ENCODE data around the gene TRIM7. TPM values are rescaled to one million over a fixed set of nuclear protein-coding genes. Genes with fewer than 3 reads are reported as not detected.
A peak's percentile ranks its signal among the peaks of the same experiment; 100 is the strongest.

TRIM7 gene
- total RNA-seq, 2 donors from 2014 or later = not detected

- Histone ChIP-seq H3K4me1 (ENCODE audit: control insufficient read depth, insufficient read depth, low read length) (no peaks in the 10 kb centered on the region), H3K27ac (ENCODE audit: low read depth, low read length) (no peak overlapping the region), H3K9me3 (ENCODE audit: control insufficient read depth, low read length) (no peaks in the 10 kb centered on the region), H3K4me3 (ENCODE audit: low read length) (peak overlapping the region; percentile 100), H3K9ac (ENCODE audit: extremely low read depth, low read length, poor library complexity, severe bottlenecking) (peak overlapping the region; percentile 51), H3K36me3 (ENCODE audit: control insufficient read depth, insufficient read depth, low read length) (no peaks in the 10 kb centered on the region), H3K27me3 (ENCODE audit: control insufficient read depth, insufficient read depth, low read length, poor library complexity, severe bottlenecking) (peaks cover 20% of the 10 kb centered on the region)
- 65 to 75% methylated on average over 6 to 12 of the region's 12 CpGs for WGBS, 2 experiments (ENCODE audit: insufficient coverage in 1 of 2, insufficient read length in 1 of 2)
- Mint-ChIP-seq H3K4me1 (no peaks in the 10 kb centered on the region), H3K9me3 (no peaks in the 10 kb centered on the region), H3K27me3 (ENCODE audit: insufficient read depth) (peaks cover 66% of the 10 kb centered on the region), H3K36me3 (ENCODE audit: low read depth) (no peaks in the 10 kb centered on the region), H3K27ac (peak overlapping the region; percentile 58), H3K4me3 (peak overlapping the region; percentile 90)
- TF ChIP-seq CTCF (conservative IDR thresholded peaks at IDR 0.05) = no peak
- DNase-seq = no peak
These were observed 12.5 kb downstream of the TRIM7 start for GRCh38 chr5:181192337-181193046.

DNA sequence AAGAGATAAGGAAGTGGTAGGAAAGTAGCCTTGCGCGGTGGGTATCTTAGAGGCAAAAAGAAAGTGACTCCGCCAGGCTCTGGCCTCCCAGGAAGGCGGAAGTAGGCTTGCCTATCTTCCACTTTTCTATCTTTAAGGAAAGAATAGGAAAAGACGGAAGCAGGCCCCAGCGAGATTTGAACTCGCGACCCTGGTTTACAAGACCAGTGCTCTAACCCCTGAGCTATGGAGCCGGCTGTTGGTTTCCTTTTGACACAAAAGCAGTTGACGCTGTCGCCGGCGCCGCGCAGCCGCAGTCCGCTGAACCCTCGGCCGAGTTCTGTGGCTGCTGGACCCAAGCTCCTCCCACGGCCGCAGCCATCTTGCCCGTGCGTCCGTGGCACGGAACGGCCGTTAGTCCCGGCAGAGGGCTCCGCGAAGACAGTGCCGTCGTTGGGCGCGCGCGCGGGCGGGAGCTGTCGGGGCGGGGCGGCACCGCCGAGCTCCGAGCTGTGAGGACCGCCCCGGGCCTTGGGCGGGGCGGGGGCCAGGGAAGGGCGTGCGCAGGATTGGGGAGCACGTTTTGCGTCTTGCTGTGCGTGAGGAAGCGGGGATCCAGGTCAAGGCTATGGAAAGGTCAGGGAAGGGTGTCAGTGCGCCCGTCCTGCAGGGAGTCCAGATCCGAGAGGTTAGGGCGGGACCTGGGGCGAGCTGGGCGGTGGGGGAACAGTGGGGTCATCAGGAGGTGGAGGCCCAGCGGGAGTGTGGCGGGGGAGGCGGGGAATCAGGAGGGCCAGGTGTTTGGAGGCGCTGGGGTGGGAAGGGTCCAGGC lies 13.3 kb downstream of the TRIM7 start:
- Histone ChIP-seq H3K9ac (ENCODE audit: extremely low read depth, low read length, poor library complexity, severe bottlenecking) (peak overlapping the region; percentile 51), H3K27ac (ENCODE audit: low read depth, low read length) (no peak overlapping the region), H3K27me3 (ENCODE audit: control insufficient read depth, insufficient read depth, low read length, poor library complexity, severe bottlenecking) (peaks cover 20% of the 10 kb centered on the region), H3K9me3 (ENCODE audit: control insufficient read depth, low read length) (no peaks in the 10 kb centered on the region), H3K4me3 (ENCODE audit: low read length) (peak overlapping the region; percentile 100), H3K36me3 (ENCODE audit: control insufficient read depth, insufficient read depth, low read length) (no peaks in the 10 kb centered on the region), H3K4me1 (ENCODE audit: control insufficient read depth, insufficient read depth, low read length) (no peaks in the 10 kb centered on the region)
- H3K27ac Mint-ChIP-seq = peak overlapping the region; percentile 58
- H3K4me1 Mint-ChIP-seq = peaks cover 2% of the 10 kb centered on the region
- 1% methylated on average over 32 to 64 of the region's 64 CpGs for WGBS, 2 experiments (ENCODE audit: insufficient coverage in 1 of 2, insufficient read length in 1 of 2)
- no peak for TF ChIP-seq CTCF (conservative IDR thresholded peaks at IDR 0.05)
- peaks cover 59% of the 10 kb centered on the region for H3K27me3 Mint-ChIP-seq (ENCODE audit: insufficient read depth)
- H3K4me3 Mint-ChIP-seq = peak overlapping the region; percentile 90
- H3K36me3 Mint-ChIP-seq (ENCODE audit: low read depth) = no peaks in the 10 kb centered on the region
- H3K9me3 Mint-ChIP-seq = no peaks in the 10 kb centered on the region
- DNase-seq = peak; percentile 99

DNA sequence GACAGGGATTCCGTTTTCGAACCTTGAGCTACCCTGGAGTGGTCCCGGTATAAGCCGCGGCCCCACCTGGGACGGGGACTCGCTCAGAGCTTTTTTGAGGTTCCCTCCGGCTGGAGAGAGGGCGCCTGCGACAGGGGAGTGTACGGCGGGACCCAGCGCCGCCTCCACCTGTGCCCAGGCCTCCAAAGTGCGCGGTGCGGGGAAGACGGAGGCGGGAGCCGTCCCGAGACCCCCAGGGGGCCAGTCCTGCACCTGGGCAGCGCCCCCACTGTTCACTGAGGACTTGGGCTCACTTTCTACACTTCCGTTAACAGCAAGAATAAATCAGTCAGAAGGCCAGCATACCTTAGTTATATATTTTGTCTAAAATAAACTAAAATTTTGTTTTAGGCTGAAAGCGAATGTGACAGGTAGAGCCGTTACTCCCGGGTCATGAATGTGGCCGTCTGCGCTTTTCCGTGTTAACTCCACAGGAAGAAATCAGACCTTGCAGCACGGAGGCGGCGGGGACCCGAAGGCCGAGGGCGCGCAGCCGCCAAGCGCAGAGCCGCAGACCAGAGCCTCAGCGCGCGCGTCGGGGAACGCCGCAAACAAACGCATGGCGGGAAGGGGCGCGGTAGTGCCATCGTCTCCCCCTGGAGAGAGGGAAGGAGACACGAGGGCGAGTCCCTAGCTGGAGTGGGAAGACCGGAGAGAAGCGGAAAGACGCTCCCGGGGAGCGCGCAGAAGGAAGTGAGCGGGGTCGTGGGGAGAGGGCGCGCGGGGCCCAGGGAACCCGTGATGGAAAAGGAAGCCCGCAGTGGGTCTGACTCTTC lies 14.1 kb downstream of the TRIM7 start:
- H3K4me1 ChIP-seq (ENCODE audit: control insufficient read depth, insufficient read depth, low read length) = no peaks in the 10 kb centered on the region
- H3K27me3 ChIP-seq (ENCODE audit: control insufficient read depth, insufficient read depth, low read length, poor library complexity, severe bottlenecking) = peaks cover 20% of the 10 kb centered on the region
- peak overlapping the region; percentile 30 for H3K27ac Mint-ChIP-seq
- peaks cover 2% of the 10 kb centered on the region for H3K4me1 Mint-ChIP-seq
- H3K27me3 Mint-ChIP-seq (ENCODE audit: insufficient read depth) = peaks cover 57% of the 10 kb centered on the region
- peak; percentile 51 for TF ChIP-seq CTCF (conservative IDR thresholded peaks at IDR 0.05)
- 0% methylated on average over 16 to 66 of the region's 66 CpGs for WGBS, 2 experiments (ENCODE audit: insufficient coverage in 1 of 2, insufficient read length in 1 of 2)
- DNase-seq = peak; percentile 74
- H3K36me3 Mint-ChIP-seq (ENCODE audit: low read depth) = no peaks in the 10 kb centered on the region
- H3K9me3 Mint-ChIP-seq = no peaks in the 10 kb centered on the region
- H3K36me3 ChIP-seq (ENCODE audit: control insufficient read depth, insufficient read depth, low read length) = no peaks in the 10 kb centered on the region
- H3K9me3 ChIP-seq (ENCODE audit: control insufficient read depth, low read length) = no peaks in the 10 kb centered on the region
- H3K27ac ChIP-seq (ENCODE audit: low read depth, low read length) = no peak overlapping the region
- peak overlapping the region; percentile 20 for H3K9ac ChIP-seq (ENCODE audit: extremely low read depth, low read length, poor library complexity, severe bottlenecking)
- H3K4me3 ChIP-seq (ENCODE audit: low read length) = peak overlapping the region; percentile 100
- H3K4me3 Mint-ChIP-seq = peak overlapping the region; percentile 90
